Dendritic cell treated with granulocyte-macrophage colony-stimulating factor and Interleukin-4, amounts not matched to agents 40 ng/mL and 50 ng/mL, for 4 days (primary cell): ENCODE measurements around the gene ATP8B3.

Experiments
- H3K27ac Mint-ChIP-seq: one replicate; pipeline ENCODE4 v1.8.0; 2022; ENCODE audit warnings: mild to moderate bottlenecking, mixed read lengths
- H3K27me3 Mint-ChIP-seq: one replicate; pipeline ENCODE4 v1.8.0; 2022; ENCODE audit warnings: mild to moderate bottlenecking, mixed read lengths
- H3K36me3 Mint-ChIP-seq: one replicate; pipeline ENCODE4 v1.8.0; 2022; ENCODE audit warnings: low read depth, mixed read lengths
- H3K4me1 Mint-ChIP-seq: one replicate; pipeline ENCODE4 v1.8.0; 2022; ENCODE audit warnings: low read depth, mixed read lengths
- H3K4me3 Mint-ChIP-seq: one replicate; pipeline ENCODE4 v1.8.0; 2022; ENCODE audit warnings: mild to moderate bottlenecking, moderate library complexity, mixed read lengths
- H3K9me3 Mint-ChIP-seq: one replicate; pipeline ENCODE4 v1.8.0; 2022; ENCODE audit warnings: mixed read lengths
- intact Hi-C: fragments of 100-400 bp; cut with micrococcal nuclease; formaldehyde crosslinking; loops from one replicate; pipeline ENCODE4 v1.15.0; 2022

ATP8B3 gene

GRCh38 chr19:1855040-1855827, 43.2 kb upstream of the ATP8B3 start:
- Mint-ChIP-seq H3K36me3 (peaks cover 41% of the 10 kb centered on the region), H3K4me3 (peak overlapping the region; percentile 88), H3K4me1 (peaks cover 70% of the 10 kb centered on the region), H3K9me3 (no peaks in the 10 kb centered on the region), H3K27me3 (peaks cover 4% of the 10 kb centered on the region), H3K27ac (peak overlapping the region; percentile 97)
- intact Hi-C loops, result no loop called here

- Mint-ChIP-seq H3K36me3 (peaks cover 46% of the 10 kb centered on the region), H3K9me3 (no peaks in the 10 kb centered on the region), H3K27ac (peak overlapping the region; percentile 97), H3K4me3 (peak overlapping the region; percentile 73), H3K27me3 (peaks cover 4% of the 10 kb centered on the region), H3K4me1 (peaks cover 70% of the 10 kb centered on the region)
- intact Hi-C loops, result no loop called here
Observed at GRCh38 chr19:1854542-1855039, 42.5 kb upstream of the ATP8B3 start.

GRCh38 chr19:1854039-1854541, 42.0 kb upstream of the ATP8B3 start:
- H3K9me3 Mint-ChIP-seq, result no peaks in the 10 kb centered on the region
- H3K36me3 Mint-ChIP-seq, result peaks cover 46% of the 10 kb centered on the region
- peak overlapping the region; percentile 73 for H3K4me3 Mint-ChIP-seq
- peaks cover 65% of the 10 kb centered on the region for H3K4me1 Mint-ChIP-seq
- peaks cover 4% of the 10 kb centered on the region for H3K27me3 Mint-ChIP-seq
- intact Hi-C loops, result no loop called here
- H3K27ac Mint-ChIP-seq, result peak overlapping the region; percentile 97

GRCh38 chr19:1853295-1854038, 41.4 kb upstream of the ATP8B3 start:
- Mint-ChIP-seq H3K4me3 (peak overlapping the region; percentile 62), H3K36me3 (peaks cover 49% of the 10 kb centered on the region), H3K27ac (peak overlapping the region; percentile 97), H3K4me1 (peaks cover 58% of the 10 kb centered on the region), H3K27me3 (peaks cover 4% of the 10 kb centered on the region), H3K9me3 (no peaks in the 10 kb centered on the region)
- intact Hi-C loops, result no loop called here

- no peaks in the 10 kb centered on the region for H3K9me3 Mint-ChIP-seq
- H3K27ac Mint-ChIP-seq, result peak overlapping the region; percentile 97
- intact Hi-C loops, result no loop called here
- H3K4me3 Mint-ChIP-seq, result peak overlapping the region; percentile 14
- peaks cover 50% of the 10 kb centered on the region for H3K4me1 Mint-ChIP-seq
- peaks cover 4% of the 10 kb centered on the region for H3K27me3 Mint-ChIP-seq
- peaks cover 57% of the 10 kb centered on the region for H3K36me3 Mint-ChIP-seq
Observed at GRCh38 chr19:1852581-1853128, 40.6 kb upstream of the ATP8B3 start.

GRCh38 chr19:1851654-1852580, 39.8 kb upstream of the ATP8B3 start:
- Mint-ChIP-seq H3K4me3 (peak overlapping the region; percentile 14), H3K36me3 (peaks cover 64% of the 10 kb centered on the region), H3K27ac (no peak overlapping the region), H3K9me3 (no peaks in the 10 kb centered on the region), H3K4me1 (peaks cover 50% of the 10 kb centered on the region), H3K27me3 (peaks cover 4% of the 10 kb centered on the region)
- intact Hi-C loops, result no loop called here

- Mint-ChIP-seq H3K4me3 (no peak overlapping the region), H3K36me3 (peaks cover 63% of the 10 kb centered on the region), H3K27ac (peak overlapping the region; percentile 13), H3K27me3 (peaks cover 4% of the 10 kb centered on the region), H3K9me3 (no peaks in the 10 kb centered on the region), H3K4me1 (peaks cover 59% of the 10 kb centered on the region)
- intact Hi-C loops, result no loop called here
Observed at GRCh38 chr19:1850809-1851653, 39.0 kb upstream of the ATP8B3 start.

- Mint-ChIP-seq H3K4me1 (peaks cover 67% of the 10 kb centered on the region), H3K4me3 (no peak overlapping the region), H3K27me3 (peaks cover 4% of the 10 kb centered on the region), H3K27ac (no peak overlapping the region), H3K36me3 (peaks cover 69% of the 10 kb centered on the region), H3K9me3 (no peaks in the 10 kb centered on the region)
- intact Hi-C loops, result no loop called here
Observed at GRCh38 chr19:1849886-1850398, 37.9 kb upstream of the ATP8B3 start.

- Mint-ChIP-seq H3K4me3 (no peak overlapping the region), H3K9me3 (no peaks in the 10 kb centered on the region), H3K27me3 (peaks cover 4% of the 10 kb centered on the region), H3K4me1 (peaks cover 67% of the 10 kb centered on the region), H3K36me3 (peaks cover 73% of the 10 kb centered on the region), H3K27ac (peak overlapping the region; percentile 93)
- intact Hi-C loops, result no loop called here
Observed at GRCh38 chr19:1849132-1849474, 37.0 kb upstream of the ATP8B3 start.

GRCh38 chr19:1848399-1849131, 36.5 kb upstream of the ATP8B3 start, which contains the start of gene REXO1:
REXO1 (minus strand) TSS chr19:1848483; CDS start chr19:1848358, 125 bp downstream.
- peak within 1 kb of the TSS; percentile 93 for H3K27ac Mint-ChIP-seq
- H3K9me3 Mint-ChIP-seq, result no peaks in the 10 kb centered on the region
- peaks cover 74% of the 10 kb centered on the region for H3K36me3 Mint-ChIP-seq
- H3K4me1 Mint-ChIP-seq, result peaks cover 71% of the 10 kb centered on the region
- peak within 1 kb of the TSS; percentile 80 for H3K4me3 Mint-ChIP-seq
- intact Hi-C loops, result no loop called here
- peaks cover 4% of the 10 kb centered on the region for H3K27me3 Mint-ChIP-seq

- Mint-ChIP-seq H3K4me3 (peak overlapping the region; percentile 80), H3K9me3 (no peaks in the 10 kb centered on the region), H3K27ac (peak overlapping the region; percentile 93), H3K4me1 (peaks cover 69% of the 10 kb centered on the region), H3K27me3 (peaks cover 4% of the 10 kb centered on the region), H3K36me3 (peaks cover 72% of the 10 kb centered on the region)
- intact Hi-C loops, result no loop called here
Observed at GRCh38 chr19:1847684-1848398, 35.8 kb upstream of the ATP8B3 start.
